NCI-H526 treated with DMSO at 0.1 percent for 48 hours (cell line): ENCODE measurements around the gene SREBF2.

Source experiments
- DNase-seq: peaks from one replicate; lab custom pipeline; 2025; lab: John Stamatoyannopoulos, UW

SREBF2 gene

DNA sequence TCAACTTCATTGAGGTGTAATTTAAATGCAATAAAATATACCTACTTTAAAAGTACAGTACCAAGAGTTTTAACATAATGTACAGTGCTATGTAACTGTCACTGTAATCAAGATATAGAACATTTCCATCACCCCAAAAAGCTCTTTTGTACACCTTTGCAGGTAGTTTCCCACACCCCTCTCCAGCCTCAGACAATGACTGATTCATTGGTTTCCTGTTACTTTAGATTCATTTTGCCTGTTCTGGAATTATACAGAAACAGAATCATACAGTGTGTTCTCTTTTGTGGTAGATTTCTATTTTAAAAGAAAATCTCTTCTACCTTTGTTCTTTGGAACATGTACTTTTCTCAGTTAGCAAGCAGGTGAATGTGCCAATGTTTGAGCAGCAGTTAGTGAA, 43.8 kb downstream of the SREBF2 start:
- no peak for DNase-seq

DNA sequence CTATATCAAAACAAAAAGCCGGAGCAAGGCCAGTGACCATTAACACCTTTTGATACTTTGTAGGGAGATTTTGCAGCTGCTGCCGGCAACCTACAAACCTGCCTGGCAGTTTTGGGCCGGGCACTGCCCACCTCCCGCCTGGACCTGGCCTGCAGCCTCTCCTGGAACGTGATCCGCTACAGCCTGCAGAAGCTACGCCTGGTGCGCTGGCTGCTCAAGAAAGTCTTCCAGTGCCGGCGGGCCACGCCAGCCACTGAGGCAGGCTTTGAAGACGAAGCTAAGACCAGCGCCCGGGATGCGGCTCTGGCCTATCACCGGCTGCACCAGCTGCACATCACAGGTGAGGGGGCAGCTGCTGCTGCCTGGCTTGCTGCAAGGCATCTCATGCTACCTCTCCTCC, 47.7 kb downstream of the SREBF2 start:
- no peak for DNase-seq

DNA sequence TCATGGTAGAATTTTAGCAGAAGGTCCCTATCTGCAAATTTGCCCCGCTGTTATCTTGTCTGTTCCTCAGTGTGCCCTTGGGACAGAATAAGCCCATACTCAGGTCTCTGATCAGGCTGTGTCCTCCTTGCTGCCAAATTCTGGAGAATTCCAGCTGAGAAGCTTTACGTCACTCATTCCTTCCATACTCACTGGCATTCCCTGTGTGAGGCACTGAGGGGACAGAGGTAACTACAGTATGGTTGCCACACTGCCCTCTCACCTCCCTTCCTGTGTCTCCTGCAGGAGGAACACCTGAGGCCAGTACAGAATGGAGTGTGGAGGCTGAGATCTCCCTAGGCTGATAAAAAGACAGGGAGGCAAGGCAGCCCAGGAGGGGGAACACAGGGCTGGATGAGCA, 50.5 kb downstream of the SREBF2 start:
- DNase-seq: no peak

DNA sequence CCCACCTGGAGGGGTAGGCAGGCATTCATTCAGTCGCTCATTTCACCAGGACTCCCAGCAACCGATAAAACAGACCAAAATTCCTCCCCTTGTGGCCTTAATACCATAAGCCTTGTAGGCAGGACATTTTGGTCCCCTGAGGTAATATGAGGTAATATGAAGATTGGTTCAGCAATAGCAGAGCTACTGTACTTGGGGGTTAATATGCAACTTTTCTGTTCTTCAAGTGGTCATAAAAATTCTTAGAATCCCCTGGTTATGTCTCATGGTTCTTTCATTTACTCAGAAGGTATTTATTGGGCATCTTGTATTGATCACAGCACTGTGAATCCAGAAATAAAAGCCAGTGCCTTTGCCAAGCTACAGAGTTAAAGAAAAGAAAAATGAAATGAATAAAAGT, 52.2 kb downstream of the SREBF2 start:
- DNase-seq: no peak

DNA sequence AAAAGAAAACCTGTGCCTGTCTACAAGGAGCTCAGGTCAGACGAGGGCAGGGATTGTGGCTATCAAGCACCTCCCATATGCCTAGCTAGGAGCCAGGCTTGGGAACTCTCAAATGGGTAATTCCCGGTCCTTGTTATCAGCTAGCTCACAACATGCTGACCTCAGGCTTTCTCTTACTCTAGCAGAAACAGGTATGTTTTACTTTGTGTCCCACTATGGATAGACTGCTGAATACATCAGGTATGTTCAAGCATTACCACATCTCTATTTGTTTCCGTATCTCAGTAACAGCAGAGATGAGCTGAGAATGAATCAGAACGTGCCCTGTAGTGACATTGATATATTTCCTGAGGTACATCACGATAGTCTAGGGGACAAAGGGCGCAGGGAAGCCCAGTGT, 52.6 kb downstream of the SREBF2 start:
- no peak for DNase-seq

GRCh38 chr22:41888627-41889200, 55.8 kb downstream of the SREBF2 start:
- DNase-seq: no peak

GRCh38 chr22:41891407-41891806, 58.5 kb downstream of the SREBF2 start:
- no peak for DNase-seq

DNA sequence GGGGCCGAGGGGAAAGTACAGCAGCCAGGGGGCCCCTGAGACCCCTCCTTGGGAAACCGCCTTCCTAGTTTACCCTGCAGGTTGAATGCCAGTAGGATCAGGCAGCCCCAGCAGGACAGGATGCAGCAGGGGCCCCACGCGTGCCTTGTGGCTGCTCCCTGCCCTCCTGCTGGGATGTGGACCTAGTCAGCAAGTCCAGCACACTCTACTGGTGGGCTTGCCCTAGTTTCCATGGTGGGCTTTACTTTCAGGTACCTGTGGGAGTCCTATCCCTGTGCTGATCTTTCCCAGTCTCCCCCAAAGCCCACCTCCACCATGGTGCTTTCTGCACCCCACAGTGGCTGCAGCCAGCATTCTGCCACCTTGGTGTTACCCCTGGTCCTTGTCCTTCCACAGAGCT, 59.8 kb downstream of the SREBF2 start:
- no peak for DNase-seq

GRCh38 chr22:41893591-41894375, 60.9 kb downstream of the SREBF2 start:
- DNase-seq: no peak

DNA sequence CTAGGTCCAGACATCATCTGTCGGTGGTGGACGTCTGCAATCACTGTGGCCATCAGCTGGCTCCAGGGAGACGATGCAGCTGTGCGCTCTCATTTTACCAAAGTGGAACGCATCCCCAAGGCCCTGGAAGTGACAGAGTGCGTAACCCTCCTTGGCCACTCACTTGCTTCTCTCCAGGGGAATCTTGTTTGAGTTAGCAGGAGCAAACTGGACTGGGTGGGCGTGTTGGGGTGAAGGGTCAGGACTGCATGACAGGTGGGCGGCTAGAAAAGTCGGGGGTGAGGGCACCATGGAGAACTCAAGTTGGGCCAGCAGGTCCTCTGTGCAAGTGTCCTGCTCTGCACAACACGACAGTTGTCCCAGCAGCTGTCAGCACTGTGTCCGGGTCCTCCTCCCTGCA, 65.7 kb downstream of the SREBF2 start:
- DNase-seq: no peak

DNA sequence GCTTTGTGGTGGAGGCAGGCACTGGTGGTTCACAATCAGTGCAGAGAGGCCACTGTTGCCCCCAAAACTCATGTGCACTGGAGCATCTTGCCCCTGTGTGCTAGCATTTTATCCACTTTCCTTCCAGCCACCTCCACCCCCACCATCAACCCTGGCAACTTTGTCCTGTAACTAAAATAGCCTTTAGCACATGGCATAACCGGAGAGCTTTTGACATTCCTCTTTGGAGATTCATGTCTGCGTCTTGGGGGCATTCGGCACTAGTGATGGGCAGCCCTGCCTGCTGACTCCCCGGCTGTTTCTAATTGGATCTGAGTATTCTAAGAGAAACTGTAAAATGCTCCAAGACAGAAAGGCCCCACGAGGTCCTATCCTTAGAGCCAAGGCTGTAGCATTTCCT, 66.2 kb downstream of the SREBF2 start:
- DNase-seq: no peak

DNA sequence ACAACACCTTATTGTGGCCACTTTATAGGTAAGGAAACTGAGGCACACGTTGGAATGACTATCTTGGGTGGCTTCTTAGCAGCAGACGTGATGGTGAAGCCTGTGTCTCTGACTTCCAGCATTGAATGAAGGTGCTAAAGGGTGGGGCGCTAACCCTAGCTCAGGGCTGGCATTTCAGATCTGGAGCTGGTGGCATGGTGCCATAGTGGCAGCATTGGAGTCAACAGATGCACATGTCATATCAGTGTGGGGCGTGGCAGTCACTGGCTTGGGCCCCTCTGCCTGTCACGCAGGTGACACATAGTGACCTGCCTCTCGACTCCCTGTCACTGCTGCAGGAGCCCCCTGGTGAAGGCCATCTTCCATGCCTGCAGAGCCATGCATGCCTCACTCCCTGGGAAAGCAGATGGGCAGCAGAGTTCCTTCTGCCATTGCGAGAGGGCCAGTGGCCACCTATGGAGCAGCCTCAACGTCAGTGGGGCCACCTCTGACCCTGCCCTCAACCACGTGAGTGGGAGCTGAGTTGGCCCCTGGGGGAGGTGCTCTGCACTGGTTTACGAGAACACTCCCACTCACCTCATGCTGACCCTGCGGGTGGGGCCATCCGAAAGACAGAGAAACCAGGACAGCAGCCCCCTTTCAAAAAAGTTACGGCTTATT, 67.2 kb downstream of the SREBF2 start:
- no peak for DNase-seq

GRCh38 chr22:41900652-41901312, 67.9 kb downstream of the SREBF2 start:
- no peak for DNase-seq

- DNase-seq: no peak
Observed at GRCh38 chr22:41902016-41902415, 69.1 kb downstream of the SREBF2 start.

DNA sequence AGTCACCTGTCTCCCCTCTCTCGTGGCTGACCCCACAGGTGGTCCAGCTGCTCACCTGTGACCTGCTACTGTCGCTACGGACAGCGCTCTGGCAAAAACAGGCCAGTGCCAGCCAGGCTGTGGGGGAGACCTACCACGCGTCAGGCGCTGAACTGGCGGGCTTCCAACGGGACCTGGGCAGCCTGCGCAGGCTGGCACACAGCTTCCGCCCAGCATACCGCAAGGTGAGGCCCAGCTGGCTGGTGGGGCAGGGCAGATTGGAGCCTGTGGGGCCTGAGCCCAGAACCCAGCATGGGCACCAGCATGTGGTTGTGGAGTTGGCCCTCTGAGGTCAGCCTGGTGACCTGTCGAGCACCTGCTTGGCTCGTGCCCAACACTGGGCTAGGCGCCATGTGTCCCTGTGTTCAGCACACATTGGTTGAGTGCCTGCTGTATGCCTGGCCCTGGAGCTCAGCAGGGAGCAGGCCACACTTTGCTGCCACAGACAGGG, 70.1 kb downstream of the SREBF2 start:
- DNase-seq: no peak

- no peak for DNase-seq
Observed at GRCh38 chr22:41904450-41905410, 71.8 kb downstream of the SREBF2 start.

DNA sequence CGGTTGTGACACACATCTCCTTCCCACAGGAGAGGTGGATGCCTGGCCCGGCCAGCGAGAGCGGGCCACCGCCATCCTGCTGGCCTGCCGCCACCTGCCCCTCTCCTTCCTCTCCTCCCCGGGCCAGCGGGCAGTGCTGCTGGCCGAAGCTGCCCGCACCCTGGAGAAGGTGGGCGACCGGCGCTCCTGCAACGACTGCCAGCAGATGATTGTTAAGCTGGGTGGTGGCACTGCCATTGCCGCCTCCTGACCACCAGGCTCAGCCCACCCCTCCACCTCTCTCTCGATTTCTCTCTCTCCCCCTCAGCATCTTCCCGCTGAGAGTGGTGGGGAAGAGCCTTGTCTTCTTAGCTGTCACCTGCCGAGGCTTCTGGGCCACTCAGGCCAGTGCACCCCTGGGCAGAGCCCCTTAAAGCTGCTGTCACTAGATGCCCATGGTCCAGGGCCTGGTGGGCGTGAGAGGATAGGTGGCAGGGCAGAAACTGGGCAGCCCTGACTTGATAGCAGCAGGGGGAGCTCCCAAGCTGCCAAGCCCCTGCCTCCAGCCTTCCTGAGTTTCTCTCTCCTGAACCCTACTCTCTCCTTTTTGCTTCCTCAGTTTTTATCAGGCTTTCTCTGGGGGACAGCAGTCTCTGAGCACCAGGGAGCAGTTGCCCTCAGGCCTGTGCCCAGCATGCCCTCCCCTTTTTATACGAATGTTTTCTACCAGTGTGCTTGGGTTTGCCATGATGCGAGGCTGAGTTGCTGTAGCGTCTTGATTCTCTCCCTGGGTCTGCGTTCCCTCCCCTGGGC, 72.7 kb downstream of the SREBF2 start:
- no peak for DNase-seq

DNA sequence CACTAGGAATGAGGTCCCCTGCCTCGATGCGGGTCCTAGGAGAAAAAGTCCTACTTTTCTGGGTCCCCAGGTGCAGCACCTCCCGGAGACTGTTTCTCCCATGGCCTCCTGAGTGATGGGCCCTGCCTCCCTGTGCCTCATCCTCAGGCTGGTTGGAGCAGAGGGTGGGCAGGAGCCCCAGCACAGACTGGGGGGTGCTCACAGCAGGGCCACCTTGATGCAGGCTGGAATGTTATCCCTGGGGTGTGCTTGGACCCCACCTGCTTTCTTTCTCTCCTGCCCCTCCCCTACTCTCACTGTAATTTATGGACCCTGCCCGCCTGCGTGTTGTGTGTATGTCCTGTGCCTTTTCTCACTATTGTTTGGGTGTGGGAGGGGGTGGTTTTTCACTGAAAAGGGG, 73.9 kb downstream of the SREBF2 start:
- DNase-seq: no peak

DNA sequence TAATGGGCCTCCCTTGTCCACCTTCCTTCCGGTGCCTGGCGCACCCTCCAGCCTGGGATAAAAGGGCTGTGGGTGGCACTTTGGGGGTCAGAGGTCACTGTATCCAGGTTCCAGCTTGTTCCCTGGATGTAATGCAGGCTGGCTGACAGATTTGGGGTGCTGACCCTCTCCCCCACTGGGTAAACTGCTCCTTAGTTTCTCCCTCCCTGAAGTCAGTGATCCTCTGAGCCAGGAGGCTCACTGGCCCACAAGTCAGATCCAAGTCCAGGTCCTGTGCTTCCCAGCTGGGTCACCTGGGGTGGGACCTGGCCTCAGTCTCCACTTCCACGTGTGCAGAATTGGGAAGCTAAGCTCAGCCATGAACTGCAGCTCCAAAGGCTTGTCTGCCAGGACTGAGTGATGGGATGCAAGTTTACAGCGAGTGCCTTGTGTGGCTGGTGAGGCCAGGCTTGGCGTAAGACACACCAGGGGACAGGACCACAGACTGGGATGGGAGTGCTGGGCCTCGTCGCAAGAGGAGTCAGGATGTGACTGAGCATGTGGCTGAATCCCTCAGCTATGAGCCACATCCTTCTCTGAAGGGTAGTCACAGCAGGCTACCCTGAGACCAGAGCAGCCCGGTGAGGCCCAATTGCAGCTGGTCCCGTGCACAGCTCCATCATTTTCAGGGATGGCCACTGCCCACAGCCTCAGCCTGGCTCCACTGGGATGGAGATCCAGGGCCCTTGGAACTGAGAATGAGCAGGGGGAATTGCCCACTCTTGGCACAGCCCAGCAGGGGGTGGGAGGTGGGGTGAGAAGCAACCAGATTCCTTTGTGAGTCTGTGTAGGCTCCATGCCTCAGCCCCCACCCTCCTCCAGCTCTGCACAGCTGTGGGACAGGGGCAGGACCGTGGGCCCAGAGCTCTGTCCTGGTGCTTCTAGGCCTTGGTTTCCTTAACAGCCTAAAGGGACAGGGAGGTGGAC, 74.8 kb downstream of the SREBF2 start:
- no peak for DNase-seq
